ENCODE data around the gene COP1.
"Not testable (repeated sequence)": the region's sequence is repeated elsewhere in the genome, so short reads cannot be mapped to it uniquely, and the experiment has no call there.

COP1 gene

GRCh38 chr1:176032040-176032645 is 174.9 kb downstream of the COP1 start:
- no peak for DNase-seq

DNA sequence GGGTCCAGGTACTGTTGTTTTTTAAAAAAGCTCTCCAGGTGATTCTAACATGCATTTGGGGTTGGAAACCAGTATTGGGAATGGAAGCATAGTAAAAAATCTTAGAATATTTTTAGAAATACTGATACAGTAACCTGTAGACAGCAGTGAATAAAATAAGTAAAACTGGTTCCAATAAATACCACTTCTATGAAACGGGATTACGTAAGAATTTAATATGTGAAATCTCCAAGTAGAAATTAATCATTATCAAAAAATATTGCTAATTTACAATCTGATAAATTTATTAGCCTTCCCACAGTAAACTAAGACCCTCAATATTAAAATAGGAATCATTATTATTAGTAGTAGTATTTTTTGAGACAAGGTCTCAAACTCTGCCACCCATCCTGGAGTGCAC is 177.5 kb downstream of the COP1 start:
- no peak for DNase-seq

DNA sequence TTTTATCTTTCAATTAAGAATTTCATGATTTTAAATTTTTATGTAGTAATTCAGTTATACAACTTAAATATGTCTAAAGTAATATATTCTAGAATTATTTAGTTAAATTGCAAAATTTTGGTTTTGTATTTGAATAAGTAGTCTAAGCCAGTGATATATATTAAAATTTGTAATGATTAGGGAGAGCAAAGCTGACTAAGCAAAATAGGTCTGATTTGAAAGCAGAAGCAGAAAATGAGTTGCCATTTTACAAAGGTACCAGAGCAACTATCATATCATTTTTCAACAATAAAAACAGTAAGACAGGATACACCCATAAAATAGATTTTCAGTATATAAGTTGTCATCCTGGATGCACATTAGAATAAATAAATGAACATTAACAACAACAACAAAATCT is 177.9 kb downstream of the COP1 start:
- DNase-seq, result no peak

GRCh38 chr1:176027934-176028333 is 179.2 kb downstream of the COP1 start:
- DNase-seq, result not testable (repeated sequence)

GRCh38 chr1:176022574-176022973 is 184.5 kb downstream of the COP1 start:
- DNase-seq, result no peak

GRCh38 chr1:176017722-176018121 is 189.4 kb downstream of the COP1 start:
- DNase-seq, result no peak

- no peak for DNase-seq
Measured at GRCh38 chr1:176009951-176010350, 197.1 kb downstream of the COP1 start.

DNA sequence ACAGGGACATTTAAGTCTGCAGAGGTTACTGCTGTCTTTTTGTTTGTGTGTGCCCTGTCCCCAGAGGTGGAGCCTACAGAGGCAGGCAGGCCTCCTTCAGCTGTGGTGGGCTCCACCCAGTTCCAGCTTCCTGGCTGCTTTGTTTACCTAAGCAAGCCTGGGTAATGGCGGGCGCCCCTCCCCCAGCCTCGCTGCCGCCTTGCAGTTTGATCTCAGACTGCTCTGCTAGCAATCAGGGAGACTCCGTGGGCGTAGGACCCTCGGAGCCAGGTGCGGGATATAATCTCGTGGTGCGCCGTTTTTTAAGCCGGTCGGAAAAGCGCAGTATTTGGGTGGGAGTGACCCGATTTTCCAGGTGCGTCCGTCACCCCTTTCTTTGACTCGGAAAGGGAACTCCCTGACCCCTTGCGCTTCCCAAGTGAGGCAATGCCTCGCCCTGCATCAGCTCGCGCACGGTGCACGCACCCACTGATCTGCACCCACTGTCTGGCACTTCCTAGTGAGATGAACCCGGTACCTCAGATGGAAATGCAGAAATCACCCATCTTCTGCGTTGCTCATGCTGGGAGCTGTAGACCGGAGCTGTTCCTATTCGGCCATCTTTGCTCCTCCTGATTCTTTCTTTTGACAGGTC is 199.2 kb downstream of the COP1 start:
- not testable (repeated sequence) for DNase-seq

DNA sequence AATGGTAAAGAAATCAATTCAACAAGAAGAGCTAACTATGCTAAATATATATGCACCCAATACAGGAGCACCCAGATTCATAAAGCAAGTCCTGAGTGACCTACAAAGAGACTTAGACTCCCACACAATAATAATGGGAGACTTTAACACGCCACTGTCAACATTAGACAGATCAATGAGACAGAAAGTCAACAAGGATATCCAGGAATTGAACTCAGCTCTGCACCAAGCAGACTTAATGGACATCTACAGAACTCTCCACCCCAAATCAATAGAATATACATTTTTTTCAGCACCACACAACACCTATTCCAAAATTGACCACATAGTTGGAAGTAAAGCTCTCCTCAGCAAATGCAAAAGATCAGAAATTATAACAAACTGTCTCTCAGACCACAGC is 212.4 kb downstream of the COP1 start:
- not testable (repeated sequence) for DNase-seq

DNA sequence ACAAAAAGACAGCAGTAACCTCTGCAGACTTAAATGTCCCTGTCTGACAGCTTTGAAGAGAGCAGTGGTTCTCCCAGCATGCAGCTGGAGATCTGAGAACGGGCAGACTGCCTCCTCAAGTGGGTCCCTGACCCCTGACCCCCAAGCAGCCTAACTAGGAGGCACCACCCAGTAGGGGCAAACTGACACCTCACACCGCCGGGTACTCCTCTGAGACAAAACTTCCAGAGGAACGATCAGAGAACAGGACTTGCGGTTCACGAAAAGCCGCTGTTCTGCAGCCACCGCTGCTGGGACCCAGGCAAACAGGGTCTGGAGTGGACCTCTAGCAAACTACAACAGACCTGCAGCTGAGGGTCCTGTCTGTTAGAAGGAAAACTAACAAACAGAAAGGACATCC is 214.3 kb downstream of the COP1 start:
- DNase-seq, result not testable (repeated sequence)

DNA sequence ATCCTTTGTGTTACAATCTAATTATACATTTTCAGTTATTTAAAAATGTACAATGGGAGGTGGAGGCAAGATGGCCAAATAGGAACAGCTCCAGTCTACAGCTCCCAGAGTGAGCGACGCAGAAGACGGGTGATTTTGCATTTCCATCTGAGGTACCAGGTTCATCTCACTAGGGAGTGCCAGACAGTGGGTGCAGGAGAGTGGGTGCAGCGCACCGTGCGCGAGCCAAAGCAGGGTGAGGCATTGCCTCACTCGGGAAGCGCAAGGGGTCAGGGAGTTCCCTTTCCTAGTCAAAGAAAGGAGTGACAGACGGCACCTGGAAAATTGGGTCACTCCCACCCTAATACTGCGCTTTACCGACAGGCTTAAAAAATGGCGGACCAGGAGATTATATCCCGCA is 214.9 kb downstream of the COP1 start:
- DNase-seq, result not testable (repeated sequence)

- no peak for DNase-seq
Measured at GRCh38 chr1:175984813-175985212, 222.3 kb downstream of the COP1 start.

DNA sequence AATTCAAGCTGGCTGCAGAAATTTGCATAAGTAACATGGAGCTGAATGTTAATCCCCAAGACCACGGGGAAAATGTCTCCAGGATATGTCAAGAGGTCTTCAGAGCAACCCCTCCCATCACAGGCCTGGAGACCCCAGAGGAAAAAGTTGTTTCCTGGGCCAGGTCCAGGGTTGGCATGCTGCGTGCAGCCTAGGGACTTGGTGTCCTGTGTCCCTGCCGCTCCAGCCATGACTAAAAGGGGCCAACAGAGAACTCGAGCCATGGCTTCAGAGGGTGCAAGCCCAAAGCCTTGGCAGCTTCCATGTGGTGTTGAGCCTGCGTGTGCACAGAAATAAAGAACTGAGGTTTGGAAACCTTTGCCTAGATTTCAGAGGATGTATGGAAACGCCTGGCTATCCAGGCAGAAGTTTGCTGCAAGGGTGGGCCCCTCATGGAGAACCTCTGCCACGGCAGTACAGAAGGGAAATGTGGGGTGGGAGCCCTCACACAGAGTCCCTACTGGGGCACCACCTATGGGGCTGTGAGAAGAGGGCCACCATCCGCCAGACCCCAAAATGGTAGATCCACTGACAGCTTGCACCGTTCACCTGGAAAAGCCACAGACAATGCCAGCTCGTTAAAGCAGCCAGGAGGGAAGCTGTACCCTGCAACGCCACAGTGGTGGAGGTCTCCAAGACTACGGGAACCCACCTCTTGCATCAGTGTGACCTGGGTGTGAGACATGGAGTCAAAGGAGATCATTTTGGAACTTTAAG is 222.9 kb downstream of the COP1 start:
- no peak for DNase-seq

GRCh38 chr1:175983363-175983762 is 223.7 kb downstream of the COP1 start:
- not testable (repeated sequence) for DNase-seq

- no peak for DNase-seq
Measured at GRCh38 chr1:175981128-175981527, 226.0 kb downstream of the COP1 start.

DNA sequence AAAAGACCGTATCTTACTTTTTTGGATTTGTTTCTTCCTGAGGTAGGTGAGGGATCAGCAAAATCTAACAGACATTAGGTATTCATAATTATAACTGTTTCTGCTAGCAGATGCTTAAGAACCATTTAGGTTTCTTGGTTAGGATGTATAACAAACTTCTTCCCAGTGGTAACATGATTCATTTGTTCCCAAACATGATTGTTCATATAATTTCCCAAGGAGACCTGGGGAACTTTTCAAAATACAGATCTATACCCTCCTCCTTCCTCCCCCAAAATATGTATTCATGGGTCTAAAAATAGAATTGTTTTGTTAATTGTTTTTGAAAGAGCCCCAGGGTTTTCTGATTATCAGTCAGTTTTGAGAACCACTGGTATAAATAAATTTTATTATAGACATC is 228.2 kb downstream of the COP1 start:
- no peak for DNase-seq

DNA sequence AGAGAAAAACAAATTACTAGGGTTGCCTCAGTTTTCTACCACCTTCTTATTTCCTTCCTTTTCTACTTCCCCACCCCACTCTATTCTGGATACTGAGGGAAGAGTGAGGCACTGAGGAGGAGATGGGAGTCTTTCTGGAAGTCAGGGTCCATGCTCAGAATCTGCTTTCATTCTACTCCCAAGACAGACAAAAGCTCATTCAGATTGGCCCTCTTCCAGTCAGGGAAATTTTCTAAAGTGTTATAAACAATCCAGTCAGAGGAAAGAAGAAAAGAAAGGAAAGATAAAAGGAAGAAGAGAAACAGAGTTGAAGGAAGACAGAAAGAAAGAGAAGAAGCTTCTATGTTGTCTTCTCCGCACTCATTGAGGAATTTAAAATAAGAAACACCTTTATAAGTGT is 228.6 kb downstream of the COP1 start:
- DNase-seq, result no peak

- no peak for DNase-seq
Measured at GRCh38 chr1:175976865-175977642, 230.0 kb downstream of the COP1 start.

- DNase-seq, result no peak
Measured at GRCh38 chr1:175969231-175969630, 237.9 kb downstream of the COP1 start.

- no peak for DNase-seq
Measured at GRCh38 chr1:175968486-175969172, 238.5 kb downstream of the COP1 start.

- DNase-seq, result no peak
Measured at GRCh38 chr1:175963740-175964139, 243.3 kb downstream of the COP1 start.

DNA sequence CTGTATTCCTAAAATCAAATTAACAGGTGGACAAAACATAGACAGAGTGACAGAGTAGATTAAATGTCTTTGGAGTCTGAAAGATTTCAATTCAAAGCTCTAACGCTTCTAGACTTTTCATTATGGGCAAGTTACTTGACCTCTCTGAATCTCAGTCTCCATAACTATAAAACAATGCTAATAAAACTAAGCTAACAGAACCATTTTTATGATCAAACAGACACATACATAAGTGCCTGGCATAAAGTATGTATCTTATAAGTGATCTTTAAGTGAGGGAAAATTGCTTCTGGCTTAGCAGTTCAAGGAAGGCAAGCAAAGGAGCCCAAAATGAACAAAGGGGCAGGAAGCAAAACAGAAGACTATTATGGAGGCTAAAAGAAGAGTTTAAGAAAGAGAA is 246.9 kb downstream of the COP1 start:
- DNase-seq, result no peak

- no peak for DNase-seq
Measured at GRCh38 chr1:175951627-175952026, 255.5 kb downstream of the COP1 start.
